ENCODE data around the gene NCOA3. TPM values are rescaled to one million over a fixed set of nuclear protein-coding genes. Genes with fewer than 3 reads are reported as not detected.
A peak's percentile ranks its signal among the peaks of the same experiment; 100 is the strongest.

The NCOA3 gene
- total and polyA plus RNA-seq, 2 of the 8 experiments (the other 6 are each of a cell fraction or from before 2014, with no cell fraction given): 7.9 to 24.7 TPM

- no peak for TF ChIP-seq CHD7 (IDR thresholded peaks at IDR 0.05; ENCODE audit: insufficient replicate concordance, low read length)
- no peak for TF ChIP-seq BRCA1 (IDR thresholded peaks at IDR 0.05; ENCODE audit: low read depth, low read length)
- no peak for TF ChIP-seq JUN (IDR thresholded peaks at IDR 0.05; ENCODE audit: low read depth, low read length)
- TF ChIP-seq NANOG (IDR thresholded peaks at IDR 0.05; ENCODE audit: insufficient read depth, low read depth, low read length, poor library complexity, severe bottlenecking): no peak
- no peak for TF ChIP-seq JUND (IDR thresholded peaks at IDR 0.05; ENCODE audit: low read length)
- no peak for TF ChIP-seq KDM1A (IDR thresholded peaks at IDR 0.05; ENCODE audit: borderline replicate concordance, low read length)
- TF ChIP-seq HDAC6 (IDR thresholded peaks at IDR 0.05; ENCODE audit: low read depth, low read length): no peak
- TF ChIP-seq RXRA (IDR thresholded peaks at IDR 0.05; ENCODE audit: insufficient read depth, low read depth, low read length): no peak
- no peak for TF ChIP-seq EGR1 (IDR thresholded peaks at IDR 0.05; ENCODE audit: borderline replicate concordance, low read depth, low read length)
- peak; percentile 70; the same call in 1 of the 2 replicates for TF ChIP-seq SP1 (IDR thresholded peaks at IDR 0.05; ENCODE audit: low read depth, low read length)
These were observed at the start of gene NCOA3 (continued) for GRCh38 chr20:47501482-47502270.
